IPS-NIHi7 (cell line): Measurements from ENCODE around the gene NLK.

ENCODE experiments used
- DNase-seq: peaks from one replicate; pipeline ENCODE4 v3.0.0; 2012; ENCODE audit warnings: mixed read lengths; ENCODE audit errors: extremely low spot score

NLK gene

DNA sequence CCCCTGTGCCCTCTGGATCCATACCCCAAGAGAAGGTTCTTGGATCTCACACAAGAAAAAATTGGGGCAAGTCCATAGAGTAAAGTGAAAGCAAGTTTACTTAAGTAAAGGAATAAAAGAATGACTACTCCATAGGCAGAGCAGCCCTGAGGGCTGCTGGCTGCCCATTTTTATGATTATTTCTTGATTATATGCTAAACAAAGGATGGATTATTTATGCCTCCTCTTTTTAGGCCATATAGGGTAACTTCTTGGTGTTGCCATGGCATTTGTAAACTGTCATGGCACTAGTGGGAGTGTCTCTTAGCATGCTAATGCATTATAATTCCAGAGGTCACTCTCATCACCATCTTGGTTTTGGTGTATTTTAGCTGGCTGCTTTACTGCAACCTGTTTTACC, 70.8 kb downstream of the NLK start:
- DNase-seq = no peak

DNA sequence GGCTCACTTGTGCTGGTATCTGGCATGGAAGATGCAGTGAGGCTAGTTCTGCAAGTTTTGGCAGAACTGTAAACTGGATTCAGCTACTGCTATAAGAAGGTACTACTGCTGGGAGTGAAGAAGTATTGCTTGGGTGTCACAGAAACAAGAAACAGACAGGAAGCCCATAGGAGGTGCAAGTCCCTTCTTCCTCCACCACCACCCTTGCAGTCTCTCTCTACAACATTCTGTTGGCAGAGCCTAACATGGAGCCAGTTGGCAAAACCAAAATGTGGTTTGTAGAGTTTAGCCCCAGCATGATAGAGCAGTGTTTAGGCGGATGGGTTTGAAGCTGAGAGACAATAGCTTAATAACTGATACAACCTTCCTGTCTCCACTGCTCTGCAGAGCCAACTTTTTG, 72.6 kb downstream of the NLK start:
- DNase-seq = no peak

DNA sequence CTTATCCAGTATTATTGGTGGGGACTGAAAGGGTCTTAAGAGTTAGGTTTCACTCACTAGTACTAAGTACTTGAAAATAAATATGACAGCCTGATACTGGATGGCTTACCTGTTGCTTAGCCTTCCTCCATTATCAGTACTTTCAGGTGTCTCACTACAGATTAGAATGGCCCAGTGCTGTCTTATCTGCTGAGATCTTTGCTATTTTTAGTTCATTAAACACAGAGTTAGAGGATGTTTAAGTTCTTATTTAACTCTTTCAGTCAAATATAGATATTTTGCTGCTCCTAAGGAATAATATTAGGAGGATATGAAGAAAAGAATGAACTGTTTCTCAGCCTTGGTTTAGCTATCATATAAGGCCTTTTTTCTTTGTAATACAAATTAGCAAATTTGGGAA, 74.8 kb downstream of the NLK start:
- DNase-seq = no peak

DNA sequence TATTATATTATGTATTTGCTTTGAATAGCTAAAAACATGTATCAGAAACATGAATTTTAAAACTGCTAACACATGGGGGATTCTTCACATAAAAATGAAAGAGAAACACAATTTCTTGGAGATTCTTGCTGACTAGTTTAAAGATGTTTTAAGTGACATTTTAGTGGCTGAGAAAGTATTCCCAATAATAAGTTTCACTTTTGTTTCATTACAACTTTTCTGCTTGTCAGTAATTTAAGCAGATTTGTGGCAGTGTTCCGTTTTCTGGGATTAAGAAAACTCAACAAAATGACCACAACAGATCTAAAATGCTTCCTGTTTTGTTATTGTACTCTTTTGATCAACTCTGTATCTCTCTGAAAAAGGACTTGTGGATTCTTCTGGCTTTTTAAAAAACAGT, 75.9 kb downstream of the NLK start:
- no peak for DNase-seq

DNA sequence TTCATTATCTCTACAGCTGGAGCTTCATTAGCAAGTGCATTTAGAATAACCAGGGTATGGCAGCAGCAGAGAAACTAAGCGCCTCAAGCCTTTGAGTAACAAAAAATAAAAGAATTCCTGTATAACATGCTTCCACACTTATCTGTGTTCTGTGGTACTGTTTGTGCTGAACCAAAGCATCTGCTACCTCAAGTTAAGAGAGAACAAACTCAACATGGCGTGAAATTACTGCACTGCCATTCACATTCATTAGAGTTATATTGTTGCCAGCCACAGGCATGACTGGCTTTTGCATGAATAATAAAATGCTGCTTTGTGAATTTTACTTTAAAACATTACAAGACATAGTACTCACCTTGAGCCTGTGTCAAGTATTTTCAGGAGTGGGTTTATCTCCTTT, 76.6 kb downstream of the NLK start:
- DNase-seq = no peak

DNA sequence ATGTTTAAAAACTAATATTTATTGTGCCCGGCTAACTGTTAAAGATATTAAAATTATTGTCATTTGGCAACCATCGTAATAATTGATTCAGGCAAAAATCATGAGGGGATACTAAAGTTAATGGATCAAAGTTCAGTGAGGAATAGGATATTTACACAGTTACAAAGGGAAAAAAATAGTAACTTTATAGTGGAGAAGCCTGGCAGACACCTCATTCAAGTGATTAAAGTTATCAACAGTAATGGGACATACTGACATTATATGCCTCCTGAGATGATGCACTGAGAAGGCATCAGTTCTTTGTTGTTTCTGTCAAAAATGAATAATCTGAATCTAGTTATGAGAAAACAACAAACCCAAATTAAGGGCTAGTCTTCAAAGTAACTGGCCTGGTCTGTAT, 77.1 kb downstream of the NLK start:
- no peak for DNase-seq

DNA sequence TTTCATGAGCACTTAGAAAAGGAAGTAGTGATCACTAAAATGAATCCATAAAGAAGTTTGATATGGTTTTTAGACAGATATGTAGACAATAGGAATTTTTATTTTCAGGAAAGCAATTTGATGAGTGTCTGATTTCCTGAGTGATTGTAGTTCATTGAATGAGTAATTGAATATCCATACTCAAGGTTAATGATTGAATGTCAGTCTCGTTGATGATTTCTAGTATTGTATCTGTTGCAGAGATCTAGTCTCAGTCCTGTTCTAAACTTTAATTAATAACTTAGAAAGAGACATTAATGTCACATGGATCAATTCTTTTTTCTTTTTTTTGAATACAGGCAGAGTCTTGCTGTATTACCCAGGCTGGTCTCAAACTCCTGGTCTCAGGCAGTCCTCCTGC, 78.3 kb downstream of the NLK start:
- DNase-seq = no peak

DNA sequence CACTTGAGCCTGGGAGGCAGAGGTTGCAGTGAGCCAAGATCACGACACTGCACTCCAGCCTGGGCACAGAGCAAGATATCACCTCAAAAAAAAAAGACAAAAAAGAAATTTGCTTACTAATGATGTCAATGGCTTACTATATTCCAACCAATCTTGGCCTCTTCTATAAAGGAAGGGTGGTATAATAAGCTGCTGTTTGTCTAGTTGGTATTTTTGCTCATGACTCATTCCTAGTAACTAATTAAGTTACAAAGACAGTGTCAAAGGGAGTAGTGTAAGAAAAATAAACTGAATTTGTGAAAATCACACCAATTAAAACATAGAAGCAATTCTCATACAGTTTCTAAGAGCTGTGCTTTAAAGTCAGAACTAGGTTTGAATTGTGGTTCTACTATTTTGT, 82.5 kb downstream of the NLK start:
- no peak for DNase-seq

DNA sequence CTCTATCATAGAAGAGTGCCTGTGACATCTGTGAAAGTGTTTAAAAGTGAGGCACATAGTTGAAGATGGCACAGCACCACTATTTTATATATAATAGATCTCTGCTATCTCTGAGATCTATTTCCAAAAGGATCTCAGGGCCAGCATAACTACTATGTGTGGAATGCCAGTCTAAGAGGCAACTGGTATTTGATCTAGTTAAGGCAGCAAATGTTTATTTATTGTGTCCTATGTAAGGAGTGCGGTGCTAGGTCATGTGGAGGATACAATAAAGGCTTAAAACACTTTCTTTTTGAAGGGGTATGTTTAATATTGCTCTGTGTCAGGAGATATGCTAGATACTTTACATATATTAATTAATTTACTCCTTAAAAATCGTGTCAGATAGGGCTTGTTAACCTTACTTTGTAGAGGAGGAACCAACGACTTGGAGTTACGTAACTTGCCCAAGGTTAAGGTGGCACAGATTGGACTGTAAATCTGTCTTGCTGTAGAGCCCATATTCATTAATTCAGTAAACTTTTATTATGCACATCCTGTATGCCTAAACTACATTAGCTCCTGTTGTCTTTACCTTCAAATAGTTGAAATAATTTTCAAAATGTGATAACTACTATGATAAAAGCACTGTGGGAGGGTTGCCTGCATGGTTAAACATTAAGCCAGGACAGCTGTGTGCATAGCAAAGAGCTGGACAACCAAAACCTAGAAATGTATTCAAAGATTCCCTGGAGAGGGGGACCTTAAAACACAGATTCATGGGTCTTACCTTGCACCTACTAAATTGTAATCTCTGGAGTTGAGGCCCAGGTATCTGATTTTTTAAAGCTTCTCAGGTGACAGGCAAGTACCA, 83.3 kb downstream of the NLK start:
- DNase-seq = no peak

DNA sequence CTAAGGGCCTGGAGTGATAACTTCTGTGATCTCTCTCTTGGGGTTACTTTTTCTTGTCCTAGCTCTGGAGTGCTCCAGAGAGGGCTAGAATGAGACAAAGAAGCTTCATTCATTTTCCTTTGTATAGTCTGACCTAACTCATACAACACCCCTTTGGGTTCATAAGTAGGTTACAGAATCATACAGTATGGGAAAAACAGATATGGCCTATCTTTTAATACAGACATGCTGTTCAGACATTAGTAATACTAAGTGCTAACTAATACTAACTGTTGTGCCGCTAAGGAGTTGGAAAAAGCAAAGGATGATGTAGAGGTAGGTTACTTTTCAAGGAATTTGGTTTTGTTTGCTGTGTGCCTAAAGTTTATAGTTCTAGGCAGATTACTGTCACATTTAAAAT, 84.7 kb downstream of the NLK start:
- no peak for DNase-seq

DNA sequence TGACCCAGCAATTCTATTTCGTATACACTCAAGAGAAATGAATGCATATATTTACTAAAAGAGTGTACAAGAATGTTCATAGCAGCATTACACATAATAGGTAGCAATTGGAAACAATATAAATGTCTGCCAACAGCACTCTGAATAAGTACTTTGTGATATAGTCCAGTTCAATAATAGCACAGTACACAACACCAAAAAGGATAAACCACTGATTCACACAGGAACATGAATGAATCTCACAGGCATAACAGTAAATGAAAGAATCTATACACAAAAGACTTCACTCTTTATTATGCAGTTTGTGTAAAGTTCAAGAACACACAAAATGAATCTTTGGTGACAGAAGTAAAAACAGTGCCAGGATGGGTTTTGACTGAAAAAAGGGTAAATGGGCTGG, 86.3 kb downstream of the NLK start:
- DNase-seq = no peak

DNA sequence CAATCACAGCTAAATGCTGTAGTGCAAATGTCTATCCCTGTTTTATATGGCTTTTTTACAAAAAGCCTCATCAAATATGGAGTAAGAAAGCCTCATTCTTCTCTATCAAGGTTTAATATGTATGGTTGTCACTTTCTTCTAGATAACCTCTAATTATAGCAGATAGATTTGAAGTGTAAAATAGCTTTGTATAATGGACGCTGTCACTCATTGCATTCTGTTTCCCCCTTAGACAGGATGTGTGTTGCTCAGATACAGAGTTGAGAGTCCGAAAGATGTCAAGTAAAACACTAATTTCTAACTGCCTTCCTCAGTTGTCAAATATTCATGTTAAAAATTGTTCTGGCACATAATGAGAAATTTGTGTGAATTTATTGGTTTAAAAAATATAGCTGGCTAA, 88.0 kb downstream of the NLK start:
- no peak for DNase-seq

DNA sequence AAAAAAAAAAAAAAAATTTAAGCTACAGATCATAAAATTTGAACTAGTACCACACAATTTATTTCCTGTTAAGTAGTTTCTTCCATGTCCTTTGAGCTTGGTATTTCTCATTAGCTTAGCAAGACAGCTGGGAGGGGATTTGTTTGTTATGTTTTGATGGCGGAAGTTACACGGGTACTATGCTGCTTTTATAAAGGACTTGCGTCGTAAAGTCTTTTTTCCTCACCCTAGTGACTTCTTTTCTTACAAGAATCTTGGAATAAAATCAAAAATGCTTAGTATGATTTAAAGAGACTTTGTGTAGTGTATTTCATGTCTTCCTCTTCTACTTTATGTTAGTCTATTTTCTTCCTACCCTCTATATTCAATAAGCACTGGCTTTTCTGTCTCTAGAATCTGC, 89.1 kb downstream of the NLK start:
- DNase-seq = no peak

DNA sequence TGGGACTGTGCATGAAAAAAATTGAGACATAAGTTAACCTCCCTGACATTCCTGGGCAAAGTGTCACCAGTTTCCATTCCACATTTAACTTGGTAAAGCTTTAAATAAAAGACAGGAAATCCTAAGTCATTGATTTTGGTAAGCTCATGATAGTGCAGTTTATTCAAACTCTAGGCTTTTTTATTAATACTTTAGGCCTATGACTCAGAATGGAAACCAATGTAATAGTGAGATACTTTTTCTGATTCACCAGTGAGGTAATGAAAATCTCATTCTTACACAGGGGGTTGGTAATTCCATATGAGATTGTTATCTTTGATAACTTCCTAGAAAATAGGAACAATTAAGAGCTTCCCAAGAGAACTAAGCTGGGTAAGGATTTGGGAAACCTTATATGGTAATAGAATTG, 91.1 kb downstream of the NLK start:
- no peak for DNase-seq

DNA sequence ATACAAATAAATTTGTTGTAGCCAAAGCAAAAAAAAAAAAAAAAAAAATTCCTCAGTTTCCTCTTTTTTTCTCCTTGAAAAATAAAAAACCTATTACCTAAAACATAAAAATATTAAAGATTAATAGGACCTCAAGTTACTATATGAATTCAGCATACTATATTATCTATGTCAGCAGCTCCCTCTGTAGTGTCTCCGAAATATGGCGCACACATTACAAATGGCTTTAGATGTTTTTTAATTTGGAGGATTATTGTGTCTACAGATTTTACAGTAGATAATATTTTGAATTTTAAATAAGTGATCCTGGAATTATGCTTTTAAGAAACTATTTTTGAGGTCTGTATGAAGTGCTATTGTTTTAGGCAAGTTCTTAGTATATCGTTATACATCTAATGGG, 94.4 kb downstream of the NLK start:
- DNase-seq = no peak

DNA sequence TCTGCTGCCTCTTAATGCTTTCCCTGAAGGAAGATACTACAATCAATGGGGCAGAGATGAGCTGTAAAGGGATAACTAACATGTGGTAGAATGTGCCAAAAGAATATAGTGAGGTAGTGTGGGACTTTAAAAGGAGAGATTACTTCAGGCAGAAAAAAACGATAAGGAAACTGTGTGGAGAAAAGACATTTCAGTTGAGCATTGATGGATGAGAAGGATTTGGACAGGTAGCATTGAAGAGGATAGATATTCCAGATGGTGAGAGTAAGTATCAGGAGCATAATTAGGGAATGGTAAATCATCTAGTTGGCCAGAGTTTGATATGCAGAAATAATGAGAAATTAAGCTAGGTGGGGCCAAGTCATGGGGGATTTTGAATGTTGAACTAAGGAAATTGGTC, 97.3 kb downstream of the NLK start:
- no peak for DNase-seq

DNA sequence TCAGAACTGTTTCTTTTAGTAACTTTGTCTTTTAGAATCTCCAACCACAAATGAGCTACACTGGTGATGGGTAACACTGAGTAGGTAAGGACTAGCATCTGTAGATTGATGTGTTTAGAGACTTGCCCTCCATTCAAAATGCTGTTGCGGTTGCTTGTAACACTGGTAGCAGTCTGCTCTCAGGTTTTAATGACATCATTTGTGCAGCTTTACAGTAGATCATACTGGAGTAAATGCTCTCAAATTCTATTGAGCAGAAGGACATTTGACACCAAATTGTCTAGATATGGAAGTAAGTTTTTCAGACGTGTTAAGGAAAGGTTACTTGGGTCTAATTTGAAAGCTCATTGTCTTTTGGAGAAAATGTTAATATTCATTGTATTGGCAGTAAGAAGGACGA, 98.8 kb downstream of the NLK start:
- no peak for DNase-seq

DNA sequence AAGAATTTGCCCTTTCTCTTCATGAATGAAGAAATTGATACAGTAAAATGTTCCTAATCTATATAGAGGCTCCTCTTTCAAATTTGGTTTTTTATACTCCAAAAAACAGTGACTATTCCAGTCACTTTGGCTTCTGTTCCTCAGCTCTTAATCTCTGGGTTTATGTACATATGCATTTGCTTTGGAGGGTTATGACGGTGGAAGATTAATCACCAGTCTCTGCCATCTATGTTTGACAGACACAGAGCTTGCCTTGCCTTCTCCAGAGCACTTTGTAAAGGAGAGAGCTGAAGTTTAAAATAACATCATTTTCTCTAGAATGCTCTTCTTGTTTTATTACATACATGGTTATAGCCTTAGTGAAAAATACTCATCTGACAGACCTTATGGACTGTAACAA, 99.3 kb downstream of the NLK start:
- DNase-seq = no peak

DNA sequence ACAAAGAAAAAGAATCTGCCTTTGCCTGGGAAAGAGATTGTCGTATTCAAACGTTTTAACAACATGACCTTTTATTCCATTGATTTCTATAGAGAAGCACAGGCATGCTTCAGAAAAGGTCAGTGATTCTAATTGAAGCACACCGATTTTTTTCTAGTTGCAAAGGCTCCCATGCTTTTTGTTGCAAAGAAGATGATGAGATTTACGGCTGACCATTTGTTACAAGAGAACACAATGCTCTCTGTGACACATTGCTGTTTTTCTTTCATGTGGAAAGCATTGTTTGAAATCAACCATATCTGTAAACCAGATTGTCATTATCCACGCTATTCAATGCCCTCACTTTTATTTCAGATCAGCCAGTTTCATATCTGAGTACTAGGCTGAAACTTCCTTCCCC, 99.8 kb downstream of the NLK start:
- DNase-seq = no peak

DNA sequence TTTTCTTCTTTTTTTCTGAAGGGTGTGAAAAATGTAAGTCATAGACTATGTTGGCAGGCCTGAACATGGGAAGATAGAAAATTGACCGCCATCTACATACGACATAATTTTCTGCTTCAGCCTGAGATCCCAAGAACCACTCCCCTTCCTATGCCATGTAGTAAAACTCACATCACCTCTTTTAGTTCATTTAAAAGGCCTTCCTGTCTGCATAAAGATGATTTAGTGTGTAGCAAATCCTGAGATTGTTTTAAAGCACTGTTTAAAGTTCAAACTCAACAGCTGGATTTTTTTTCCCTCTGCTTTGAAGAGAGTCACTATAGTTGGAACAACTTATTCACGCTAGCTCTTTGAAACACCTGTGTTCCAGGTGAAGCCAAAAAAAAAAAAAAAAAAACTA, 101.5 kb downstream of the NLK start:
- no peak for DNase-seq

DNA sequence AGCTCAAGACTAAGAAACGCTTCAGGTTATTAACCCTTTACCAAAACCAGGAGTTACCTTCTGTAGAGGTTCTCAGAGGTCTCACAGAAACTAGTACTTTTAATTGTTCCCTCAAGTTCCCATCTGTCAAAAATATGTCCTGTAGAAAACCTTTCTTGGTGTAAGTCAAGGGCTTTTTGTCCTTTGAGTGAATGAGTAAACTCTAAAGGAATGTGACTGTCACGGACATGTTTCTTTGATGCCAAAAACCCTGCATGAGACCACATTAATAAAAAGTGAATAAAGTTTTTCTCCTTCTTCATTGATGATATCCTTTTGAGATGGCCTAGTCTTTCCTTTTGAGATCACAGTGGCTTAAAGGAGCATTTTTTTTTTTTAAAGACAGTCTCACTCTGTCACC, 102.9 kb downstream of the NLK start:
- no peak for DNase-seq

DNA sequence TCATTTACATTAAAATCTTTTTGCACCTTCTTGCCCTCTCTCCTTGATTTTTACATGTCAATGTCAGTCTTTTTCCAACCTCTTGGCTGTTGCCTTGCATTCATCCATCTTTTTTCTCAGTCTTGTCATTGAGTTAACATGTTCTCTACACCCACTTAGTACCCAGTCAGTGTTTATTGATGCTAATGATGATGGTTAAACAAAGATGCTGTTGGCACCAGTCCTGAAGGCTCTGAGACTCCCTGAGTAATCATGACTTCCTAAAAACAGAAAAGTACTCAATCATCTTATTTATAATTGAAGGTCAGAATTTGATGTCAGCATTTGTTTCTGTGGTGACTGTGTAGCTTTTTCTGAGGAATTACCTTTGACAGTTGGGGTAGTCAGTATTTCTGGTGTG, 104.5 kb downstream of the NLK start:
- DNase-seq = no peak

DNA sequence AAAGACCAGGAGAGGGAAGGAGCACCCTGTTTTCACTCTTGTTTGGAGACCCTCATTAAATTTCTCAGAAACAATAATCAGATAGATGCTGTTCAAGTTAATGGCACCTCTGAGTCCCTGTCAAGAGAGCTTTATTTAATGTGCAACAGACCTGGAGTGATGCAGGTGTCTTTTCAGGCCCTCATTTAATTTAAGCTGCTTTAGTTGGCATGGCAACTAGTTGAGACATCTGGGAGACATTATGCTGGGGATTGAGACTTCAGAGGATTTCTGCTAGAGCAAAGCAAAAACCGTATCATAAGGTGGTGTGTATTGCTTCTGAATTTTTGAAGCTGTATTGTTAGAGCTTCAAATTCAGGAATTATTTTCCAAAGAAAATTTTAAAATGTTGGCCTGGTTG, 108.5 kb downstream of the NLK start:
- no peak for DNase-seq

DNA sequence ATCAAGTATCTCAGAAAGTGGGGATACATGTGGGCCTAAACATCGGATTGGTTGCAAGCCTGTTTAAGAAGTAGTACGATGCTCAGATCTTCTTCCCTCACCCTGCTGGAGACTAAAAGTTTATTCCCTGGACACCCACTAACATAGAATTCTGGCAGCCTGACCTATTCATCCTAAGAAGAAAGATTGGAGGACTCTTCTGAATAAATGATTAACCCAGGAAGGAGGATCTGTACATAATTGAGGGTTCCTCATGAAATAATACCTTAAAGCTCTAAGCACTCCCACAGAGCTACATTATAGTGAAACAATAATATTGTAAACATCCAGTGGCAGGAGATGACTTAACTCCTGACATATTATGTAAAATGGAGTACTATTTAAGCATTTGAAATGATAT, 111.7 kb downstream of the NLK start:
- DNase-seq = no peak
